Inflammatory macrophage (primary cell): ENCODE measurements around the gene KCTD15.

ENCODE experiments used
- DNase-seq, 2 donors: peaks; one replicate each; pipeline ENCODE4 v3.0.0-alpha.2; 2020 to 2022

KCTD15 gene

GRCh38 chr19:33772102-33772857 is 24.4 kb upstream of the KCTD15 start:
- DNase-seq, result no peak

- no peak for DNase-seq
These were observed 23.9 kb upstream of the KCTD15 start for GRCh38 chr19:33772858-33773180.

GRCh38 chr19:33773704-33774624 is 22.7 kb upstream of the KCTD15 start:
- DNase-seq, result no peak

GRCh38 chr19:33774751-33775150 is 21.9 kb upstream of the KCTD15 start:
- no peak for DNase-seq

GRCh38 chr19:33775731-33776487 is 20.8 kb upstream of the KCTD15 start:
- DNase-seq, result no peak

GRCh38 chr19:33777351-33777750 is 19.3 kb upstream of the KCTD15 start:
- no peak for DNase-seq

- DNase-seq, result no peak
These were observed 18.9 kb upstream of the KCTD15 start for GRCh38 chr19:33777753-33778088.

- peak; percentile 80 to 86 for DNase-seq
These were observed 18.4 kb upstream of the KCTD15 start for GRCh38 chr19:33778089-33778791.

- DNase-seq, result no peak
These were observed 16.8 kb upstream of the KCTD15 start for GRCh38 chr19:33779849-33780248.

- DNase-seq, result no peak
These were observed 16.4 kb upstream of the KCTD15 start for GRCh38 chr19:33780251-33780650.

- DNase-seq, result no peak
These were observed 15.9 kb upstream of the KCTD15 start for GRCh38 chr19:33780746-33781145.

- no peak for DNase-seq
These were observed 15.2 kb upstream of the KCTD15 start for GRCh38 chr19:33781415-33781935.

GRCh38 chr19:33781996-33782395 is 14.7 kb upstream of the KCTD15 start:
- DNase-seq, result no peak

- DNase-seq, result no peak
These were observed 12.2 kb upstream of the KCTD15 start for GRCh38 chr19:33784432-33784831.

- DNase-seq, result no peak
These were observed 10.9 kb upstream of the KCTD15 start for GRCh38 chr19:33785795-33786194.

GRCh38 chr19:33788676-33789075 is 8.0 kb upstream of the KCTD15 start:
- DNase-seq, result no peak

GRCh38 chr19:33789344-33789743 is 7.3 kb upstream of the KCTD15 start:
- DNase-seq, result no peak

GRCh38 chr19:33794683-33795369 is 1.8 kb upstream of the KCTD15 start:
- no peak for DNase-seq

- DNase-seq, result peak; percentile 75 to 83
These were observed 1.1 kb upstream of the KCTD15 start for GRCh38 chr19:33795370-33796163.

- DNase-seq, result peak; percentile 24 to 34
These were observed 1.4 kb downstream of the KCTD15 start for GRCh38 chr19:33797802-33798671.
